ENCODE measurements around the gene CCDC7. TPM values are rescaled to one million over a fixed set of nuclear protein-coding genes. Genes with fewer than 3 reads are reported as not detected.
"Not testable (repeated sequence)": the region's sequence is repeated elsewhere in the genome, so short reads cannot be mapped to it uniquely, and the experiment has no call there.

Gene CCDC7
- total and polyA plus RNA-seq, 2 experiments from 2014 or later: 2.0 to 10.0 TPM

DNA sequence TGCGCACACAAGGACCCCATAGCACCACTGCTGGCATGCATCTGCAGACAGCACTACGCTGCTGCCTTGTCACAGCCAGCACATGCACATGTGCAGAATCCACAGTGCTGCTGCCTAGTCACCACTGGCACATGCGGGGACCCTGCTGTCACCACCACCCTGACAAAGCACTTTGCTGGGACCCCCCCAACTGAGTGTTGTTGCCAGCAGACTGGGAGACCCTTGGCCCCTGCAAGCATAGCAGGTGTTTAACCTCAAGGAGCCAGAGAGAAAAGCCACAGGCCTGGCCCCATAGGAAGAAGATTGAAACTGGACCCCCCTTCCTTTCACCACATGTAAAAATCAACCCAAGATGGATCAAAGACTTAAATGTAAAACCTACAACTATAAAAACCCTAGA lies 300.9 kb downstream of the CCDC7 start:
- H2AFZ ChIP-seq: no peak overlapping the region
- no peaks in the 10 kb centered on the region for H4K20me1 ChIP-seq (ENCODE audit: insufficient read depth, poor library complexity, severe bottlenecking)
- WGBS (ENCODE audit: low lambda C conversion rate, missing lambda C conversion rate): 93% methylated on average over 3 of the region's 3 CpGs
- H3K4me1 ChIP-seq (ENCODE audit: insufficient read depth): no peaks in the 10 kb centered on the region
- no peak overlapping the region for H3K4me2 ChIP-seq
- TF ChIP-seq, protein P1, sequence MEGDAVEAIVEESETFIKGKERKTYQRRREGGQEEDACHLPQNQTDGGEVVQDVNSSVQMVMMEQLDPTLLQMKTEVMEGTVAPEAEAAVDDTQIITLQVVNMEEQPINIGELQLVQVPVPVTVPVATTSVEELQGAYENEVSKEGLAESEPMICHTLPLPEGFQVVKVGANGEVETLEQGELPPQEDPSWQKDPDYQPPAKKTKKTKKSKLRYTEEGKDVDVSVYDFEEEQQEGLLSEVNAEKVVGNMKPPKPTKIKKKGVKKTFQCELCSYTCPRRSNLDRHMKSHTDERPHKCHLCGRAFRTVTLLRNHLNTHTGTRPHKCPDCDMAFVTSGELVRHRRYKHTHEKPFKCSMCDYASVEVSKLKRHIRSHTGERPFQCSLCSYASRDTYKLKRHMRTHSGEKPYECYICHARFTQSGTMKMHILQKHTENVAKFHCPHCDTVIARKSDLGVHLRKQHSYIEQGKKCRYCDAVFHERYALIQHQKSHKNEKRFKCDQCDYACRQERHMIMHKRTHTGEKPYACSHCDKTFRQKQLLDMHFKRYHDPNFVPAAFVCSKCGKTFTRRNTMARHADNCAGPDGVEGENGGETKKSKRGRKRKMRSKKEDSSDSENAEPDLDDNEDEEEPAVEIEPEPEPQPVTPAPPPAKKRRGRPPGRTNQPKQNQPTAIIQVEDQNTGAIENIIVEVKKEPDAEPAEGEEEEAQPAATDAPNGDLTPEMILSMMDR (IDR thresholded peaks at IDR 0.05; ENCODE audit: poor library complexity): no peak
- TF ChIP-seq EZH2phosphoT487 (IDR thresholded peaks at IDR 0.05; ENCODE audit: low read depth, severe bottlenecking, unreplicated experiment) (no peak), EZH2 (IDR thresholded peaks at IDR 0.05; ENCODE audit: borderline replicate concordance) (no peak)
- H3K27me3 ChIP-seq: no peaks in the 10 kb centered on the region
- no peak for DNase-seq (ENCODE audit: low spot score)
- no peak overlapping the region for H3K27ac ChIP-seq
- H3K9me3 ChIP-seq (ENCODE audit: low read depth): no peaks in the 10 kb centered on the region
- no peaks in the 10 kb centered on the region for H3K36me3 ChIP-seq (replicated peaks; ENCODE audit: insufficient read depth, low read depth)
- no peaks in the 10 kb centered on the region for H3K79me2 ChIP-seq
- no peak overlapping the region for H3K4me3 ChIP-seq
- no peaks in the 10 kb centered on the region for H3K9me2 ChIP-seq (replicated peaks; ENCODE audit: insufficient read depth)

DNA sequence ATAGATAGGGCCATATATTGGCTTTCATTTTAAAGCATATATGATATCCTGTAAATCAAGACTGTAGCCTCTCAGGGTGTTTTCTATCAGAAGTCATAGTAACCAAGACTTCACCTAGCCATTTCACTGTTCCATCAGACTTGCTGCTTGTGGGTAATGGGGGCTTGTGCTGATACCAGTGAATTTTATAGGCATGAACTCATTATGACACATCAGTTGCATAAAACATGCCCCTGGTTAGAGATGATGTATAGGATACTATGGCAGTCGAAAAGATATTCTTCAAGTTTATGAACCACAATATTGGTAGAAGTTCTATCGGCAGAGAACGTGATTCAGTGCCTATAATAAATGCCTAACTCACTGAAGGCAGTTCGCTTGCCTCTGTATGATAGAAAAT lies 305.6 kb downstream of the CCDC7 start:
- Histone ChIP-seq H3K27ac (no peak overlapping the region), H3K4me3 (no peak overlapping the region)

DNA sequence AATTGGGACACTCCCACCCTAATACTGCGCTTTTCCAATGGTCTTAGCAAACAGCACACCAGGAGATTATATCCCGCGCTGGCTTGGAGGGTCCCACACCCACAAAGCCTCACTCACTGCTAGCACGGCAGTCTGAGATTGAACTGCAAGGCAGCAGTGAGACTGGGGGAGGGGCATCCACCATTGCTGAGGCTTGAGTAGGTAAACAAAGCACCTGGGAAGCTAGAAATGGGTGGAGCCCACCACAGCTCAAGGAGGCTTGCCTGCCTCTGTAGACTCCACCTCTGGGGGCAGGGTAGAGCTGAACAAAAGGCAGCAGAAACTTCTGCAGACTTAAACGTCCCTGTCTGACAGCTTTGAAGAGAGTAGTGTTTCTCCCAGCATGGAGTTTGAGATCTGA lies 309.0 kb downstream of the CCDC7 start:
- H3K4me3 ChIP-seq; H3K79me2 ChIP-seq; H3K9me2 ChIP-seq (replicated peaks; ENCODE audit: insufficient read depth); H3K4me2 ChIP-seq; DNase-seq (ENCODE audit: low spot score); H4K20me1 ChIP-seq (ENCODE audit: insufficient read depth, poor library complexity, severe bottlenecking); H3K27me3 ChIP-seq; H3K4me1 ChIP-seq (ENCODE audit: insufficient read depth); H3K9me3 ChIP-seq (ENCODE audit: low read depth); H3K27ac ChIP-seq; H3K36me3 ChIP-seq (replicated peaks; ENCODE audit: insufficient read depth, low read depth); H2AFZ ChIP-seq: not testable (repeated sequence)
- 80% methylated on average over 5 of the region's 5 CpGs for WGBS (ENCODE audit: low lambda C conversion rate, missing lambda C conversion rate)

More for the DNA sequence above, 305.6 kb downstream of the CCDC7 start:
- Histone ChIP-seq H2AFZ (no peak overlapping the region), H3K4me1 (ENCODE audit: insufficient read depth) (no peaks in the 10 kb centered on the region), H3K9me2 (replicated peaks; ENCODE audit: insufficient read depth) (no peaks in the 10 kb centered on the region), H4K20me1 (ENCODE audit: insufficient read depth, poor library complexity, severe bottlenecking) (no peaks in the 10 kb centered on the region), H3K79me2 (no peaks in the 10 kb centered on the region), H3K9me3 (ENCODE audit: low read depth) (no peaks in the 10 kb centered on the region), H3K27me3 (no peaks in the 10 kb centered on the region), H3K4me2 (no peak overlapping the region), H3K36me3 (replicated peaks; ENCODE audit: insufficient read depth, low read depth) (no peaks in the 10 kb centered on the region)
- DNase-seq (ENCODE audit: low spot score): no peak
- 63% methylated on average over 4 of the region's 4 CpGs for WGBS (ENCODE audit: low lambda C conversion rate, missing lambda C conversion rate)
- no peak for TF ChIP-seq EZH2phosphoT487 (IDR thresholded peaks at IDR 0.05; ENCODE audit: low read depth, severe bottlenecking, unreplicated experiment)

DNA sequence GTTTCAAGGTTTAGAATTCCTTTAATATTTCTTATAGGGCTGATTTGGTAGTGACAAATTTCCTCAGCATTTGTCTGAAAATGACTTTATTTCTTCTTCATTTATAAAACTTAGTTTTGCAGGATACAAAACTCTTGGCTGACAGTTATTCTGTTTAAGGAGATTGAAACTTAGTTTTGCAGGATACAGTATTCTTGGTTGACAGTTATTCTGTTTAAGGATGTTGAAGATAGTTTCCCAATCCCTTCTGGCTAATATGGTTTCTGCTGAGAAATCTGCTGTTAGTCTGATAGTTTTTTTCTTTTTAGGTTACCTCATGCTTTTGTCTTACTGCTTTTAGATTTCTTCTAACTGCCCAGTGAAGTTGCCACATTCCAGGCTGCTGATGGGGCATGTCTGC lies 325.3 kb downstream of the CCDC7 start:
- no peaks in the 10 kb centered on the region for H3K79me2 ChIP-seq
- no peak for DNase-seq (ENCODE audit: low spot score)
- no peak overlapping the region for H2AFZ ChIP-seq
- H3K4me3 ChIP-seq: no peak overlapping the region
- TF ChIP-seq, protein P1 (IDR thresholded peaks at IDR 0.05; ENCODE audit: poor library complexity): no peak
- TF ChIP-seq EZH2phosphoT487 (IDR thresholded peaks at IDR 0.05; ENCODE audit: low read depth, severe bottlenecking, unreplicated experiment) (no peak), EZH2 (IDR thresholded peaks at IDR 0.05; ENCODE audit: borderline replicate concordance) (no peak)
- H3K9me2 ChIP-seq (replicated peaks; ENCODE audit: insufficient read depth): no peaks in the 10 kb centered on the region
- H4K20me1 ChIP-seq (ENCODE audit: insufficient read depth, poor library complexity, severe bottlenecking): no peaks in the 10 kb centered on the region
- H3K36me3 ChIP-seq (replicated peaks; ENCODE audit: insufficient read depth, low read depth): no peaks in the 10 kb centered on the region
- H3K4me1 ChIP-seq (ENCODE audit: insufficient read depth): no peaks in the 10 kb centered on the region
- H3K27me3 ChIP-seq: no peaks in the 10 kb centered on the region
- H3K27ac ChIP-seq: no peak overlapping the region
- no peak overlapping the region for H3K4me2 ChIP-seq
- H3K9me3 ChIP-seq (ENCODE audit: low read depth): peaks cover 10% of the 10 kb centered on the region

DNA sequence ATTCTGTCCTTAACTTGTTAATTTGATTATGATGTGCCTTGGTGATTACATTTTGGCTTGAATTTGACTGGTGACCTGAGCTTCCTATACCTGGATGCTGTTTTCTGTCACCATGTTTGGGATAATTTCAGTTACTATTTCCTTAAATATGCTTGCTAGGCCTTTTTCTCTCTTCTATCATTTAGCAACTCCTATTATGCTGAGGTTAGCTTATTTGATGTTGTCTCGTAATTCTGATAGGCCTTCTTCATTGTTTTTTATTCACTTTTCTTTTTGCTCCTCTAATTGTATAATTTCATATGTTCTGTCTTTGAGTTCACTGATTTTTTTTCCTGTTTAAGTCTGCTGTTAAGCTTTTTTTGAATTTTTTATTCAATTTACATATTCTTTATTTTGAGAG lies 327.2 kb downstream of the CCDC7 start:
- Histone ChIP-seq H3K27me3 (no peaks in the 10 kb centered on the region), H3K36me3 (replicated peaks; ENCODE audit: insufficient read depth, low read depth) (no peaks in the 10 kb centered on the region), H3K4me1 (ENCODE audit: insufficient read depth) (no peaks in the 10 kb centered on the region), H3K27ac (no peak overlapping the region), H3K9me2 (replicated peaks; ENCODE audit: insufficient read depth) (no peaks in the 10 kb centered on the region), H3K4me2 (no peak overlapping the region), H4K20me1 (ENCODE audit: insufficient read depth, poor library complexity, severe bottlenecking) (no peaks in the 10 kb centered on the region), H3K79me2 (no peaks in the 10 kb centered on the region), H3K4me3 (no peak overlapping the region), H2AFZ (no peak overlapping the region), H3K9me3 (ENCODE audit: low read depth) (peaks cover 10% of the 10 kb centered on the region)
- TF ChIP-seq EZH2 (IDR thresholded peaks at IDR 0.05; ENCODE audit: borderline replicate concordance): no peak
- TF ChIP-seq, protein P1 (IDR thresholded peaks at IDR 0.05; ENCODE audit: poor library complexity): no peak
- WGBS (ENCODE audit: low lambda C conversion rate, missing lambda C conversion rate): 74% methylated on average over 1 of the region's 1 CpG
- no peak for DNase-seq (ENCODE audit: low spot score)
